ENCODE measurements around the gene GPR137.
A peak's percentile ranks its signal among the peaks of the same experiment; 100 is the strongest.

The GPR137 gene

GRCh38 chr11:64284962-64285884, at the start of gene GPR137:
Gene GPR137, plus strand, starts transcription at chr11:64285848. Its CDS starts 677 bp downstream, at chr11:64286525.
- TF ChIP-seq CTCF (IDR thresholded peaks at IDR 0.05; ENCODE audit: borderline replicate concordance, control extremely low read depth, extremely low read depth, insufficient read depth, missing control alignments): no peak
- in situ Hi-C loops (cut with MboI; ENCODE audit: low sequenced_read_pairs, unreplicated experiment): loop anchor here (25.0 kb wide), 1 partner anchor 298 kb away; the partner anchor contains the start of gene OTUB1
- peak; percentile 95 for DNase-seq (ENCODE audit: low spot score)

GRCh38 chr11:64237484-64237951, 48.1 kb upstream of the GPR137 start:
- TF ChIP-seq CTCF (IDR thresholded peaks at IDR 0.05; ENCODE audit: borderline replicate concordance, control extremely low read depth, extremely low read depth, insufficient read depth, missing control alignments): no peak
- in situ Hi-C loops (cut with MboI; ENCODE audit: low sequenced_read_pairs, unreplicated experiment): no loop called here
- no peak for DNase-seq (ENCODE audit: low spot score)

GRCh38 chr11:64238076-64238475, 47.6 kb upstream of the GPR137 start:
- TF ChIP-seq CTCF (IDR thresholded peaks at IDR 0.05; ENCODE audit: borderline replicate concordance, control extremely low read depth, extremely low read depth, insufficient read depth, missing control alignments): no peak
- DNase-seq (ENCODE audit: low spot score): no peak
- in situ Hi-C loops (cut with MboI; ENCODE audit: low sequenced_read_pairs, unreplicated experiment): no loop called here

GRCh38 chr11:64238999-64239398, 46.6 kb upstream of the GPR137 start:
- in situ Hi-C loops (cut with MboI; ENCODE audit: low sequenced_read_pairs, unreplicated experiment): no loop called here
- no peak for DNase-seq (ENCODE audit: low spot score)
- no peak for TF ChIP-seq CTCF (IDR thresholded peaks at IDR 0.05; ENCODE audit: borderline replicate concordance, control extremely low read depth, extremely low read depth, insufficient read depth, missing control alignments)

- in situ Hi-C loops (cut with MboI; ENCODE audit: low sequenced_read_pairs, unreplicated experiment): no loop called here
- TF ChIP-seq CTCF (IDR thresholded peaks at IDR 0.05; ENCODE audit: borderline replicate concordance, control extremely low read depth, extremely low read depth, insufficient read depth, missing control alignments): no peak
- DNase-seq (ENCODE audit: low spot score): peak; percentile 75
Observed at GRCh38 chr11:64239662-64240434, 45.8 kb upstream of the GPR137 start.

- no peak for TF ChIP-seq CTCF (IDR thresholded peaks at IDR 0.05; ENCODE audit: borderline replicate concordance, control extremely low read depth, extremely low read depth, insufficient read depth, missing control alignments)
- peak; percentile 94 for DNase-seq (ENCODE audit: low spot score)
- in situ Hi-C loops (cut with MboI; ENCODE audit: low sequenced_read_pairs, unreplicated experiment): no loop called here
Observed at GRCh38 chr11:64240435-64241240, 45.0 kb upstream of the GPR137 start, which contains the start of gene FKBP2. Gene FKBP2, plus strand, starts transcription at chr11:64241095. Its CDS starts 1,293 bp downstream, at chr11:64242388.
